Measurements from ENCODE around the gene LTA. TPM values are rescaled to one million over a fixed set of nuclear protein-coding genes. Genes with fewer than 3 reads are reported as not detected.

The LTA gene
- total RNA-seq, 1 experiment from 2014 or later, result 0.72 TPM

DNA sequence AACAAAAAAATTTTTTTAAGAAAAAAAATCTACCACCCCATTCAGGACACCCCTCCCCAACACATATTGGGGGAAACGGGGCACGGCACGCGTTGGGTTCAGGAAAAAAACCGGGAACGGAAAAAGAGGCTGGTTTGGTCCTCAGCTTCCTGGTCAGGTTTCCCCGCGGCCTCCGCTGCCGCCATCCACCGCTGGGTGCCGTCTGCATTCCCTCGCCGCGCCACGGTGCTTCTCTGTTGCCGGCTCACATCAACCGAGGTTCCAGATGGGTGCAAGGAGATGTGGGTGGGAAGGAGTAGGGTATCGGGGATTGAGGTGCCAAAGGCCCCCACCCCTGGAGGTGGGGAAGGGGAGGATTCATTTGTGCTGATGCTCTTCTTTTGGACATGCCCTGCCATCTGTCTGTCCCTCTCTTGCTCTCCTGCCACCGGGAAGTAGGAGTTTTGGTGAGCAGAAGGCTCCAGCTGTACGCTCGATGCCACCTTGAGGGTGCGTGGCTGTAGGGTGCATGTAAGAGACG, 37.5 kb upstream of the LTA start:
- ChIA-PET CTCF (no interaction called here), POLR2A (no interaction called here)
- intact Hi-C loops (cut with micrococcal nuclease; ENCODE audit: unreplicated experiment) (no loop called here), in situ Hi-C loops (cut with HindIII; ENCODE audit: low pct_unique_long_range_greater_than_20kb, low sequenced_read_pairs) (no loop called here)
- no TSS peak for BruUV-seq (replicated peaks)
- TF ChIP-seq TCF7L2 (IDR thresholded peaks at IDR 0.05; ENCODE audit: low read depth, low read length) (no peak), POLR2AphosphoS5 (IDR thresholded peaks at IDR 0.05; ENCODE audit: low read depth, low read length) (no peak)
- TF ChIP-seq, protein P1, sequence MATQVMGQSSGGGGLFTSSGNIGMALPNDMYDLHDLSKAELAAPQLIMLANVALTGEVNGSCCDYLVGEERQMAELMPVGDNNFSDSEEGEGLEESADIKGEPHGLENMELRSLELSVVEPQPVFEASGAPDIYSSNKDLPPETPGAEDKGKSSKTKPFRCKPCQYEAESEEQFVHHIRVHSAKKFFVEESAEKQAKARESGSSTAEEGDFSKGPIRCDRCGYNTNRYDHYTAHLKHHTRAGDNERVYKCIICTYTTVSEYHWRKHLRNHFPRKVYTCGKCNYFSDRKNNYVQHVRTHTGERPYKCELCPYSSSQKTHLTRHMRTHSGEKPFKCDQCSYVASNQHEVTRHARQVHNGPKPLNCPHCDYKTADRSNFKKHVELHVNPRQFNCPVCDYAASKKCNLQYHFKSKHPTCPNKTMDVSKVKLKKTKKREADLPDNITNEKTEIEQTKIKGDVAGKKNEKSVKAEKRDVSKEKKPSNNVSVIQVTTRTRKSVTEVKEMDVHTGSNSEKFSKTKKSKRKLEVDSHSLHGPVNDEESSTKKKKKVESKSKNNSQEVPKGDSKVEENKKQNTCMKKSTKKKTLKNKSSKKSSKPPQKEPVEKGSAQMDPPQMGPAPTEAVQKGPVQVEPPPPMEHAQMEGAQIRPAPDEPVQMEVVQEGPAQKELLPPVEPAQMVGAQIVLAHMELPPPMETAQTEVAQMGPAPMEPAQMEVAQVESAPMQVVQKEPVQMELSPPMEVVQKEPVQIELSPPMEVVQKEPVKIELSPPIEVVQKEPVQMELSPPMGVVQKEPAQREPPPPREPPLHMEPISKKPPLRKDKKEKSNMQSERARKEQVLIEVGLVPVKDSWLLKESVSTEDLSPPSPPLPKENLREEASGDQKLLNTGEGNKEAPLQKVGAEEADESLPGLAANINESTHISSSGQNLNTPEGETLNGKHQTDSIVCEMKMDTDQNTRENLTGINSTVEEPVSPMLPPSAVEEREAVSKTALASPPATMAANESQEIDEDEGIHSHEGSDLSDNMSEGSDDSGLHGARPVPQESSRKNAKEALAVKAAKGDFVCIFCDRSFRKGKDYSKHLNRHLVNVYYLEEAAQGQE (IDR thresholded peaks at IDR 0.05; ENCODE audit: insufficient read depth in 1 of 2, low read depth in 2 of 2, low read length in 1 of 2), result no peak
- Histone ChIP-seq H3K27me3 (ENCODE audit: control insufficient read depth, insufficient read depth, low read length) (no peaks in the 10 kb centered on the region), H3K27ac (ENCODE audit: low read length) (no peak overlapping the region), H3K4me3 (ENCODE audit: low read depth in 2 of 2, low read length in 2 of 2) (no peak overlapping the region), H3K36me3 (ENCODE audit: control insufficient read depth, insufficient read depth, low read length) (peaks cover 52% of the 10 kb centered on the region), H3K9me3 (ENCODE audit: control insufficient read depth, insufficient read depth, low read depth, low read length) (no peaks in the 10 kb centered on the region), H3K4me1 (ENCODE audit: control insufficient read depth, insufficient read depth, low read length) (peaks cover 11% of the 10 kb centered on the region)
- DNase-seq (ENCODE audit: low read depth, low spot score) (no peak), ATAC-seq (no peak)

DNA sequence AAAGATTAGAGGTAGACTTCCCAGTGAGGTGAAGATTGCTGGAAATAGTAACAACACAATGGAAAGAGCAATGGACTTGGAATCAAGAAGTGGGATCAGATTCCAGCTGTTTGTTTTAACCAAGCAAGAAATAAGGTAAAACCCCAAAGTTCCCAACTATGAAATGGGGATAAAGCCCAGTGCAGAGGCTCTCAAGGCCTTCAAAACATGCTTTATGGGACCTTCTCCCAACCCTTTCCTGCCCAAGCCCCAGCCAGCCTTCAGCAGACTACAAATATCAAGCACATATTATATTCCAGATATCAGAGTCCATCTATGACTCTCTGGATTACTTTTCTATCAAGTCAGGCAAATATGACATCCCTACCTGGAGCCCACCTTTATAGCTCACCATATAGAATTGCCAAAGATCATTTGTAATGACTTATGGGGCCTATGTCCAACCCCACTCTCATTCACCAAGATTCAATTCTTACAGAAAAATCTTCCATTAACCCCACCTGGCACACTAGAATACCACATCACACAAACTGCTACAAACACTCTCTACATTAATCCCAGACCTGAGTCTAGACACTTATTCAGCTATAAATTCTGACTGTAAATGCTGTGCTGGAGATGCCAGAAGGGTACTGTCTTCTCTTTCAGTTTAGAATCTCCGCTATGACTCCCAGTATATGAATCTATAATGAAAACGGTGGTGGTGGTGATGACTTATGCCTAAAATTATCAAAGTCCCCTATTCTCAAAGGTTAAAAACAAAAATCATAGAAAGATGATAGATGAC, 36.4 kb upstream of the LTA start:
- CTCF ChIA-PET, result interaction anchor here (0.6 kb wide), 2 partner anchors 45 to 85 kb away, joined by 3 to 6 read pairs; no protein-coding TSS in a partner anchor

More for the DNA sequence above, 36.4 kb upstream of the LTA start:
- Histone ChIP-seq H3K4me1 (ENCODE audit: control insufficient read depth, insufficient read depth, low read length) (peaks cover 14% of the 10 kb centered on the region), H3K9me3 (ENCODE audit: control insufficient read depth, insufficient read depth, low read depth, low read length) (no peaks in the 10 kb centered on the region), H3K27me3 (ENCODE audit: control insufficient read depth, insufficient read depth, low read length) (no peaks in the 10 kb centered on the region), H3K36me3 (ENCODE audit: control insufficient read depth, insufficient read depth, low read length) (peaks cover 49% of the 10 kb centered on the region), H3K4me3 (ENCODE audit: low read depth in 2 of 2, low read length in 2 of 2) (no peak overlapping the region), H3K27ac (ENCODE audit: low read length) (no peak overlapping the region)
- no TSS peak for BruUV-seq (replicated peaks)
- POLR2A ChIA-PET, result interaction anchor here (0.9 kb wide), 1 partner anchor 38 kb away, joined by 3 read pairs; no protein-coding TSS in a partner anchor
- DNase-seq (ENCODE audit: low read depth, low spot score), result no peak
- TF ChIP-seq, protein P2, sequence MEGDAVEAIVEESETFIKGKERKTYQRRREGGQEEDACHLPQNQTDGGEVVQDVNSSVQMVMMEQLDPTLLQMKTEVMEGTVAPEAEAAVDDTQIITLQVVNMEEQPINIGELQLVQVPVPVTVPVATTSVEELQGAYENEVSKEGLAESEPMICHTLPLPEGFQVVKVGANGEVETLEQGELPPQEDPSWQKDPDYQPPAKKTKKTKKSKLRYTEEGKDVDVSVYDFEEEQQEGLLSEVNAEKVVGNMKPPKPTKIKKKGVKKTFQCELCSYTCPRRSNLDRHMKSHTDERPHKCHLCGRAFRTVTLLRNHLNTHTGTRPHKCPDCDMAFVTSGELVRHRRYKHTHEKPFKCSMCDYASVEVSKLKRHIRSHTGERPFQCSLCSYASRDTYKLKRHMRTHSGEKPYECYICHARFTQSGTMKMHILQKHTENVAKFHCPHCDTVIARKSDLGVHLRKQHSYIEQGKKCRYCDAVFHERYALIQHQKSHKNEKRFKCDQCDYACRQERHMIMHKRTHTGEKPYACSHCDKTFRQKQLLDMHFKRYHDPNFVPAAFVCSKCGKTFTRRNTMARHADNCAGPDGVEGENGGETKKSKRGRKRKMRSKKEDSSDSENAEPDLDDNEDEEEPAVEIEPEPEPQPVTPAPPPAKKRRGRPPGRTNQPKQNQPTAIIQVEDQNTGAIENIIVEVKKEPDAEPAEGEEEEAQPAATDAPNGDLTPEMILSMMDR (IDR thresholded peaks at IDR 0.05), result no peak
- TF ChIP-seq POLR2AphosphoS5 (IDR thresholded peaks at IDR 0.05; ENCODE audit: low read depth, low read length), result no peak
- no peak for TF ChIP-seq SIN3A (IDR thresholded peaks at IDR 0.05; ENCODE audit: borderline replicate concordance, insufficient read depth, low read depth, low read length)
- no peak for TF ChIP-seq TCF7L2 (IDR thresholded peaks at IDR 0.05; ENCODE audit: low read depth, low read length)
- TF ChIP-seq, protein P1 (IDR thresholded peaks at IDR 0.05; ENCODE audit: insufficient read depth in 1 of 2, low read depth in 2 of 2, low read length in 1 of 2), result no peak
- in situ Hi-C loops (cut with HindIII; ENCODE audit: low pct_unique_long_range_greater_than_20kb, low sequenced_read_pairs) (no loop called here), intact Hi-C loops (cut with micrococcal nuclease; ENCODE audit: unreplicated experiment) (no loop called here)
- no peak for ATAC-seq

Measured in Panc1 (cell line).